CD8-positive, alpha-beta memory T cell (primary cell): ENCODE data around the gene TICAM2. TPM values are rescaled to one million over a fixed set of nuclear protein-coding genes. Genes with fewer than 3 reads are reported as not detected.

ENCODE experiments used
- CTCF ChIA-PET: fragments of 350-600 bp; sonication (Branson Sonifier 250); formaldehyde crosslinking; loops from one replicate; lab custom pipeline; 2021; ENCODE audit warnings: antibody characterized with exemption; lab: Charles Lee
- POLR2A ChIA-PET: fragments of 350-600 bp; sonication (Branson Sonifier 250); formaldehyde crosslinking; loops from one replicate; lab custom pipeline; 2021; ENCODE audit warnings: antibody characterized with exemption; lab: Charles Lee
- DNase-seq, 5 donors: peaks; one replicate each; pipeline versions ENCODE4 v3.0.0 to v3.0.0-alpha.2; 2020 to 2022; ENCODE audit warnings: mixed read lengths in 1 of 5
- H3K27ac ChIP-seq: one replicate; pipeline ENCODE4 v1.7.0; 2013; ENCODE audit warnings: low read depth, mild to moderate bottlenecking, low read length, moderate library complexity
- H3K27me3 ChIP-seq: 2 replicates; pipeline ENCODE4 v1.7.0; 2013; ENCODE audit warnings: low read length, mild to moderate bottlenecking; ENCODE audit not compliant: insufficient read depth, poor library complexity, severe bottlenecking
- H3K36me3 ChIP-seq: 2 replicates; pipeline ENCODE4 v1.7.0; 2013; ENCODE audit warnings: mild to moderate bottlenecking, low read length, moderate library complexity; ENCODE audit not compliant: insufficient read depth
- H3K4me1 ChIP-seq: 2 replicates; pipeline ENCODE4 v1.7.0; 2013; ENCODE audit warnings: mild to moderate bottlenecking, low read length, moderate library complexity; ENCODE audit not compliant: insufficient read depth
- H3K4me3 ChIP-seq: 2 replicates; pipeline ENCODE4 v1.7.0; 2013; ENCODE audit warnings: mild to moderate bottlenecking, low read length
- H3K9me3 ChIP-seq: 2 replicates; pipeline ENCODE4 v1.7.0; 2013; ENCODE audit warnings: mild to moderate bottlenecking, low read length
- H3K27ac Mint-ChIP-seq, 8 donors: one replicate each; pipeline ENCODE4 v1.8.0; 2020 to 2021; ENCODE audit warnings: mixed read lengths in 8 of 8, mild to moderate bottlenecking in 6 of 8, inconsistent platforms in 3 of 8, moderate library complexity in 3 of 8
- H3K27me3 Mint-ChIP-seq, 2 donors: one replicate each; pipeline ENCODE4 v1.8.0; 2020 to 2021; ENCODE audit warnings: mixed read lengths in 2 of 2, mild to moderate bottlenecking in 1 of 2, moderate library complexity in 1 of 2
- H3K36me3 Mint-ChIP-seq, 3 donors: one replicate each; pipeline ENCODE4 v1.8.0; 2020 to 2021; ENCODE audit warnings: mixed read lengths in 3 of 3, inconsistent platforms in 1 of 3, mild to moderate bottlenecking in 1 of 3
- H3K4me1 Mint-ChIP-seq, 3 donors: one replicate each; pipeline ENCODE4 v1.8.0; 2020 to 2021; ENCODE audit warnings: mixed read lengths in 3 of 3, inconsistent platforms in 1 of 3, mild to moderate bottlenecking in 1 of 3
- H3K4me3 Mint-ChIP-seq, 7 donors: one replicate each; pipeline ENCODE4 v1.8.0; 2020 to 2021; ENCODE audit warnings: mixed read lengths in 7 of 7, mild to moderate bottlenecking in 6 of 7, moderate library complexity in 4 of 7, inconsistent platforms in 2 of 7
- H3K9me3 Mint-ChIP-seq, 5 donors: one replicate each; pipeline ENCODE4 v1.8.0; 2020 to 2022; ENCODE audit warnings: mixed read lengths in 5 of 5, mild to moderate bottlenecking in 3 of 5, moderate library complexity in 2 of 5, inconsistent platforms in 1 of 5
- polyA plus RNA-seq: library from polyadenylated mRNA; unstranded; fragments of 300-500 nt; fragmentation: Illumina TruSeq; gene quantifications from one replicate; pipeline ENCODE4 v1.2.3, GENCODE V29; 2021
- total RNA-seq, 2 experiments: library from RNA; stranded (reverse); gene quantifications; one replicate each; pipeline ENCODE4 v1.2.3, GENCODE V29; 2021

TICAM2 gene
- total and polyA plus RNA-seq, 3 experiments from 2014 or later: 0.29 to 1.4 (median 0.72) TPM

- Mint-ChIP-seq H3K27ac (no peak overlapping the region), H3K4me1 (no peaks in the 10 kb centered on the region), H3K4me3 (no peak overlapping the region), H3K36me3 (peaks cover 0 to 2% (median 0%) of the 10 kb centered on the region in 3 donors), H3K27me3 (no peaks in the 10 kb centered on the region), H3K9me3 (no peaks in the 10 kb centered on the region)
- no peak overlapping the region for H3K27ac ChIP-seq
- no peaks in the 10 kb centered on the region for H3K27me3 ChIP-seq
- H3K4me1 ChIP-seq: no peaks in the 10 kb centered on the region
- no peaks in the 10 kb centered on the region for H3K36me3 ChIP-seq
- ChIA-PET CTCF (no interaction called here), POLR2A (no interaction called here)
- peak in 2 of 5 donors; percentile 10 to 21 for DNase-seq
- no peaks in the 10 kb centered on the region for H3K9me3 ChIP-seq
- H3K4me3 ChIP-seq: no peak overlapping the region
Observed at GRCh38 chr5:115586525-115587146, 15.6 kb downstream of the TICAM2 start.

GRCh38 chr5:115585265-115585664 is 17.0 kb downstream of the TICAM2 start:
- Mint-ChIP-seq H3K27ac (no peak overlapping the region), H3K27me3 (no peaks in the 10 kb centered on the region), H3K9me3 (no peaks in the 10 kb centered on the region), H3K4me3 (no peak overlapping the region), H3K36me3 (peaks cover 0 to 4% (median 0%) of the 10 kb centered on the region in 3 donors), H3K4me1 (no peaks in the 10 kb centered on the region)
- no peaks in the 10 kb centered on the region for H3K27me3 ChIP-seq
- ChIA-PET POLR2A (no interaction called here), CTCF (interaction anchor here (0.6 to 2.0 kb wide), 3 partner anchors 11 to 1931 kb away, joined by 3 to 5 read pairs (median 4); no protein-coding TSS in a partner anchor)
- H3K27ac ChIP-seq: no peak overlapping the region
- H3K9me3 ChIP-seq: no peaks in the 10 kb centered on the region
- H3K36me3 ChIP-seq: no peaks in the 10 kb centered on the region
- no peak for DNase-seq
- no peaks in the 10 kb centered on the region for H3K4me1 ChIP-seq
- no peak overlapping the region for H3K4me3 ChIP-seq

- Mint-ChIP-seq H3K36me3 (peaks cover 0 to 4% (median 0%) of the 10 kb centered on the region in 3 donors), H3K4me3 (no peak overlapping the region), H3K4me1 (no peaks in the 10 kb centered on the region), H3K9me3 (no peaks in the 10 kb centered on the region), H3K27me3 (no peaks in the 10 kb centered on the region), H3K27ac (no peak overlapping the region)
- POLR2A ChIA-PET: no interaction called here
- Histone ChIP-seq H3K36me3 (no peaks in the 10 kb centered on the region), H3K27me3 (no peaks in the 10 kb centered on the region), H3K4me3 (no peak overlapping the region), H3K4me1 (no peaks in the 10 kb centered on the region), H3K27ac (no peak overlapping the region), H3K9me3 (no peaks in the 10 kb centered on the region)
- CTCF ChIA-PET: interaction anchor here (0.6 to 2.0 kb wide), 3 partner anchors 10 to 1931 kb away, joined by 3 to 5 read pairs (median 4); no protein-coding TSS in a partner anchor
- no peak for DNase-seq
Observed at GRCh38 chr5:115584501-115584900, 17.8 kb downstream of the TICAM2 start.

GRCh38 chr5:115583474-115583873 is 18.8 kb downstream of the TICAM2 start:
- H3K36me3 ChIP-seq: no peaks in the 10 kb centered on the region
- no peaks in the 10 kb centered on the region for H3K4me1 ChIP-seq
- H3K4me3 ChIP-seq: no peak overlapping the region
- H3K27me3 ChIP-seq: no peaks in the 10 kb centered on the region
- DNase-seq: no peak
- Mint-ChIP-seq H3K9me3 (no peaks in the 10 kb centered on the region), H3K4me1 (no peaks in the 10 kb centered on the region), H3K27me3 (no peaks in the 10 kb centered on the region), H3K36me3 (peaks cover 0 to 4% (median 0%) of the 10 kb centered on the region in 3 donors), H3K27ac (no peak overlapping the region), H3K4me3 (no peak overlapping the region)
- H3K27ac ChIP-seq: no peak overlapping the region
- ChIA-PET POLR2A (no interaction called here), CTCF (interaction anchor here (2.0 kb wide), 1 partner anchor 276 kb away, joined by 4 read pairs; no protein-coding TSS in a partner anchor)
- no peaks in the 10 kb centered on the region for H3K9me3 ChIP-seq

- Mint-ChIP-seq H3K27me3 (no peaks in the 10 kb centered on the region), H3K9me3 (no peaks in the 10 kb centered on the region), H3K27ac (no peak overlapping the region), H3K36me3 (peaks cover 0 to 8% (median 0%) of the 10 kb centered on the region in 3 donors), H3K4me1 (no peaks in the 10 kb centered on the region), H3K4me3 (no peak overlapping the region)
- Histone ChIP-seq H3K27me3 (no peaks in the 10 kb centered on the region), H3K27ac (no peak overlapping the region), H3K4me1 (no peaks in the 10 kb centered on the region), H3K9me3 (no peaks in the 10 kb centered on the region), H3K36me3 (no peaks in the 10 kb centered on the region), H3K4me3 (no peak overlapping the region)
- ChIA-PET CTCF (interaction anchor here (0.9 kb wide), 1 partner anchor 269 kb away, joined by 3 read pairs; no protein-coding TSS in a partner anchor), POLR2A (no interaction called here)
- no peak for DNase-seq
Observed at GRCh38 chr5:115580941-115581340, 21.3 kb downstream of the TICAM2 start.

GRCh38 chr5:115579747-115580173 is 22.5 kb downstream of the TICAM2 start:
- Histone ChIP-seq H3K27ac (no peak overlapping the region), H3K36me3 (no peaks in the 10 kb centered on the region), H3K4me1 (no peaks in the 10 kb centered on the region), H3K4me3 (no peak overlapping the region), H3K27me3 (no peaks in the 10 kb centered on the region), H3K9me3 (no peaks in the 10 kb centered on the region)
- Mint-ChIP-seq H3K9me3 (no peaks in the 10 kb centered on the region), H3K27me3 (no peaks in the 10 kb centered on the region), H3K4me3 (no peak overlapping the region), H3K4me1 (no peaks in the 10 kb centered on the region), H3K36me3 (peaks cover 0 to 8% (median 0%) of the 10 kb centered on the region in 3 donors), H3K27ac (no peak overlapping the region)
- ChIA-PET CTCF (interaction anchor here (1.9 kb wide), 1 partner anchor 270 kb away, joined by 5 read pairs; no protein-coding TSS in a partner anchor), POLR2A (no interaction called here)
- no peak for DNase-seq

GRCh38 chr5:115579216-115579615 is 23.1 kb downstream of the TICAM2 start:
- ChIA-PET CTCF (interaction anchor here (1.9 kb wide), 1 partner anchor 269 kb away, joined by 5 read pairs; no protein-coding TSS in a partner anchor), POLR2A (no interaction called here)
- Mint-ChIP-seq H3K4me1 (no peaks in the 10 kb centered on the region), H3K9me3 (no peaks in the 10 kb centered on the region), H3K4me3 (no peak overlapping the region), H3K27ac (peak overlapping the region in 1 of 8 donors; percentile 26), H3K27me3 (peaks cover 0 to 3% of the 10 kb centered on the region in 2 donors), H3K36me3 (peaks cover 0 to 8% (median 0%) of the 10 kb centered on the region in 3 donors)
- H3K27ac ChIP-seq: no peak overlapping the region
- no peaks in the 10 kb centered on the region for H3K36me3 ChIP-seq
- no peak for DNase-seq
- H3K9me3 ChIP-seq: no peaks in the 10 kb centered on the region
- no peaks in the 10 kb centered on the region for H3K4me1 ChIP-seq
- H3K4me3 ChIP-seq: no peak overlapping the region
- no peaks in the 10 kb centered on the region for H3K27me3 ChIP-seq

- Histone ChIP-seq H3K4me3 (no peak overlapping the region), H3K9me3 (no peaks in the 10 kb centered on the region), H3K4me1 (no peaks in the 10 kb centered on the region), H3K36me3 (no peaks in the 10 kb centered on the region), H3K27me3 (no peaks in the 10 kb centered on the region), H3K27ac (no peak overlapping the region)
- Mint-ChIP-seq H3K36me3 (peaks cover 0 to 8% (median 0%) of the 10 kb centered on the region in 3 donors), H3K9me3 (no peaks in the 10 kb centered on the region), H3K4me1 (no peaks in the 10 kb centered on the region), H3K27me3 (peaks cover 0 to 4% of the 10 kb centered on the region in 2 donors), H3K27ac (no peak overlapping the region), H3K4me3 (no peak overlapping the region)
- DNase-seq: no peak
- ChIA-PET CTCF (interaction anchor here (1.9 kb wide), 1 partner anchor 269 kb away, joined by 5 read pairs; no protein-coding TSS in a partner anchor), POLR2A (no interaction called here)
Observed at GRCh38 chr5:115578657-115579056, 23.6 kb downstream of the TICAM2 start.
